HepG2 (cell line): ENCODE results near the gene SMC1B. TPM values are rescaled to one million over a fixed set of nuclear protein-coding genes. Genes with fewer than 3 reads are reported as not detected.

Experiments used
- HMGA1 ChIP-seq: sonication (generic); formaldehyde crosslinking; conservative IDR thresholded peaks from 2 replicates; pipeline ENCODE4 v1.4.0; 2020; ENCODE audit warnings: missing genetic modification reagents
- HOXD1 ChIP-seq: sonication (generic); formaldehyde crosslinking; IDR thresholded peaks from 2 replicates; pipeline ENCODE4 v1.5.0; 2020; ENCODE audit warnings: missing genetic modification reagents
- IRF2 ChIP-seq: IDR thresholded peaks from 2 replicates; pipeline ENCODE4 v1.6.1; 2018; ENCODE audit warnings: missing genetic modification reagents, missing compliant biosample characterization
- KLF15 ChIP-seq: sonication (generic); formaldehyde crosslinking; IDR thresholded peaks from 2 replicates; pipeline ENCODE4 v1.8.1; 2023; ENCODE audit warnings: borderline replicate concordance, mild to moderate bottlenecking, inconsistent platforms, missing genetic modification reagents, mixed read lengths
- NAIF1 ChIP-seq: sonication (generic); formaldehyde crosslinking; IDR thresholded peaks from 2 replicates; pipeline ENCODE4 v1.5.0; 2020; ENCODE audit warnings: mild to moderate bottlenecking, missing genetic modification reagents, borderline replicate concordance
- NR2F1 ChIP-seq, 2 experiments: fragments of 450-650 bp in 1 of 2; formaldehyde crosslinking in 1 of 2; IDR thresholded peaks; 2 replicates each; pipeline versions ENCODE4 v1.5.0 to v1.6.1; 2016 to 2020; ENCODE audit warnings: mild to moderate bottlenecking in 1 of 2, missing compliant biosample characterization in 1 of 2, missing genetic modification reagents in 1 of 2, moderate library complexity in 1 of 2
- SATB2 ChIP-seq: sonication (generic); formaldehyde crosslinking; IDR thresholded peaks from 2 replicates; pipeline ENCODE4 v1.5.0; 2020; ENCODE audit warnings: missing genetic modification reagents
- TCF7L2 ChIP-seq: IDR thresholded peaks from 2 replicates; pipeline ENCODE4 v1.6.1; 2011; ENCODE audit warnings: mild to moderate bottlenecking, low read depth, low read length, moderate library complexity
- TOPORS ChIP-seq: sonication (generic); formaldehyde crosslinking; IDR thresholded peaks from 2 replicates; pipeline ENCODE4 v1.8.0; 2023; ENCODE audit warnings: mild to moderate bottlenecking, missing genetic modification reagents
- TP53 ChIP-seq: sonication (generic); formaldehyde crosslinking; conservative IDR thresholded peaks from 2 replicates; pipeline ENCODE4 v1.4.0; 2020; ENCODE audit warnings: missing genetic modification reagents
- ZFP36 ChIP-seq: fragments of 150-350 bp; IDR thresholded peaks from 2 replicates; pipeline ENCODE4 v1.6.1; 2018; ENCODE audit warnings: borderline replicate concordance, low read length, low read depth; ENCODE audit not compliant: partially characterized antibody
- ZFP36L1 ChIP-seq: sonication (generic); formaldehyde crosslinking; IDR thresholded peaks from 2 replicates; pipeline ENCODE4 v1.8.0; 2022; ENCODE audit warnings: mild to moderate bottlenecking, missing genetic modification reagents, moderate library complexity
- ZFYVE20 ChIP-seq: sonication (generic); formaldehyde crosslinking; IDR thresholded peaks from 2 replicates; pipeline ENCODE4 v1.8.0; 2023; ENCODE audit warnings: low read depth, mild to moderate bottlenecking, moderate library complexity, missing genetic modification reagents, borderline replicate concordance
- ZNF160 ChIP-seq: sonication (generic); formaldehyde crosslinking; IDR thresholded peaks from 2 replicates; pipeline ENCODE4 v1.8.0; 2022; ENCODE audit warnings: mild to moderate bottlenecking, inconsistent platforms, missing genetic modification reagents
- ZNF207 ChIP-seq: fragments of 450-650 bp; IDR thresholded peaks from 2 replicates; pipeline ENCODE4 v1.6.1; 2016; ENCODE audit warnings: antibody characterized with exemption, borderline replicate concordance
- ZNF354B ChIP-seq: sonication (generic); formaldehyde crosslinking; IDR thresholded peaks from 2 replicates; pipeline ENCODE4 v1.8.0; 2022; ENCODE audit warnings: mild to moderate bottlenecking, missing genetic modification reagents
- ZNF577 ChIP-seq: sonication (generic); formaldehyde crosslinking; IDR thresholded peaks from 2 replicates; pipeline ENCODE4 v1.4.0; 2020; ENCODE audit warnings: mild to moderate bottlenecking, low read depth, missing genetic modification reagents, borderline replicate concordance
- ZNF616 ChIP-seq: sonication (generic); formaldehyde crosslinking; IDR thresholded peaks from 2 replicates; pipeline ENCODE4 v1.5.0; 2020; ENCODE audit warnings: low read depth, mild to moderate bottlenecking, missing genetic modification reagents
- polyA plus RNA-seq, 8 experiments: library from polyadenylated mRNA; depleted of rRNA in 3 of 8; stranded (reverse) in 7 of 8; unstranded in 1 of 8; fragments of >200 nt; fragmentation: Illumina TruSeq in 4 of 8; extraction: Trizol in 4 of 8; gene quantifications; 2 replicates each; pipeline versions ENCODE4 v1.2.1 to v1.2.3, GENCODE V29; 2011 to 2016; ENCODE audit warnings: low read depth in 4 of 8, missing spikeins in 1 of 8, mixed read lengths in 1 of 8; ENCODE audit not compliant: insufficient read depth in 1 of 8
- total RNA-seq, 5 experiments: library from RNA; depleted of rRNA; stranded (reverse); fragments of >200 nt; fragmentation: Illumina TruSeq; extraction: Trizol; gene quantifications; 2 replicates each; pipeline ENCODE4 v1.2.3, GENCODE V29; 2016; ENCODE audit warnings: low read depth in 1 of 5
- TF ChIP-seq, protein P1 (sequence below): sonication (generic); formaldehyde crosslinking; IDR thresholded peaks from 2 replicates; pipeline ENCODE4 v1.4.0; 2020; ENCODE audit warnings: missing genetic modification reagents, borderline replicate concordance
- TF ChIP-seq, protein P2 (sequence below): sonication (generic); formaldehyde crosslinking; IDR thresholded peaks from 2 replicates; pipeline ENCODE4 v1.4.0; 2020; ENCODE audit warnings: missing genetic modification reagents
- TF ChIP-seq, protein P3 (sequence below): sonication (generic); formaldehyde crosslinking; IDR thresholded peaks from 2 replicates; pipeline ENCODE4 v1.4.0; 2020; ENCODE audit warnings: missing genetic modification reagents

The SMC1B gene
- total and polyA plus RNA-seq, 2 of the 13 experiments (the other 11 are each of a cell fraction or from before 2014, with no cell fraction given): not detected

DNA sequence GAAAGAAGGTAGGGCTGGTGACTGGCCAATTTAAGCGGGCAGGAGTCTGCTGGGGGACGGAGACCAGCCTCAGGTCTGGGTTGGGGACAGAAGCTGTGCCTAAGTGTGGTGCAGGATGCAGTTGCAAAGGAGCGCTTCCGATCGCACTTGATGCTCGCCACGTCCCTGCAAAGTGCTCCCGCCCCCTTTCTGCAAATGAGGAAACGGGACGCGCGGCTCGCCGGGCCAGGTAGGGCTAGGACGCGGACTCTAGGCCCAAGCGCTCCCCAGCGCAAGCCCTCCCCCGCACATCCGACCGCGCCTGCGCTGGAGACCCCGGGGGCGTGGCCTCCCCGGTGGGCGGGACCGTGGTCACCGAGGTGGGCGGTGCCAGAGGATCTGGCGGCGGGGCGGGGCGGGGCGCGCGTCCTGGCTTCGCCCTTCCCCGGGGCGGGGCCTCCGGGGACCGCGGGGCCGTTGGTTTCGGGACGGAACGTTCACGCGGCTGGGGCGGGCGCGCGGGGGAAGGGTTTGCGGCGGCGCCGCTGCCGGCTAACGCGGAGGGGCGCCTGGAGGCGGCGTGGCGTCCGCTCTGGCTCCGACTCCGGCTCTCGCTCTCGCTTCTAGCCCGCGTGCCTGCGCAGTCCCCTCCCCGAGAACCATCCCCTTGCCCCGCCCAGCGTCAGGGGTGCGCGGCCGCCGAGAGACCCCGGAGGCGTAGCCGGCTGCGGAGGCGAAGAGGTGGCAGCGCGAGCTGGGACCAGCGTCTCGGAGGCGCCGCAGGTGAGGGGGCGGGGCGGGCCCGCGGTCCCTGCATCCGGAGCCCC, 103.8 kb downstream of the SMC1B start, which contains the start of gene FAM118A (continued):
- TF ChIP-seq, protein P1, sequence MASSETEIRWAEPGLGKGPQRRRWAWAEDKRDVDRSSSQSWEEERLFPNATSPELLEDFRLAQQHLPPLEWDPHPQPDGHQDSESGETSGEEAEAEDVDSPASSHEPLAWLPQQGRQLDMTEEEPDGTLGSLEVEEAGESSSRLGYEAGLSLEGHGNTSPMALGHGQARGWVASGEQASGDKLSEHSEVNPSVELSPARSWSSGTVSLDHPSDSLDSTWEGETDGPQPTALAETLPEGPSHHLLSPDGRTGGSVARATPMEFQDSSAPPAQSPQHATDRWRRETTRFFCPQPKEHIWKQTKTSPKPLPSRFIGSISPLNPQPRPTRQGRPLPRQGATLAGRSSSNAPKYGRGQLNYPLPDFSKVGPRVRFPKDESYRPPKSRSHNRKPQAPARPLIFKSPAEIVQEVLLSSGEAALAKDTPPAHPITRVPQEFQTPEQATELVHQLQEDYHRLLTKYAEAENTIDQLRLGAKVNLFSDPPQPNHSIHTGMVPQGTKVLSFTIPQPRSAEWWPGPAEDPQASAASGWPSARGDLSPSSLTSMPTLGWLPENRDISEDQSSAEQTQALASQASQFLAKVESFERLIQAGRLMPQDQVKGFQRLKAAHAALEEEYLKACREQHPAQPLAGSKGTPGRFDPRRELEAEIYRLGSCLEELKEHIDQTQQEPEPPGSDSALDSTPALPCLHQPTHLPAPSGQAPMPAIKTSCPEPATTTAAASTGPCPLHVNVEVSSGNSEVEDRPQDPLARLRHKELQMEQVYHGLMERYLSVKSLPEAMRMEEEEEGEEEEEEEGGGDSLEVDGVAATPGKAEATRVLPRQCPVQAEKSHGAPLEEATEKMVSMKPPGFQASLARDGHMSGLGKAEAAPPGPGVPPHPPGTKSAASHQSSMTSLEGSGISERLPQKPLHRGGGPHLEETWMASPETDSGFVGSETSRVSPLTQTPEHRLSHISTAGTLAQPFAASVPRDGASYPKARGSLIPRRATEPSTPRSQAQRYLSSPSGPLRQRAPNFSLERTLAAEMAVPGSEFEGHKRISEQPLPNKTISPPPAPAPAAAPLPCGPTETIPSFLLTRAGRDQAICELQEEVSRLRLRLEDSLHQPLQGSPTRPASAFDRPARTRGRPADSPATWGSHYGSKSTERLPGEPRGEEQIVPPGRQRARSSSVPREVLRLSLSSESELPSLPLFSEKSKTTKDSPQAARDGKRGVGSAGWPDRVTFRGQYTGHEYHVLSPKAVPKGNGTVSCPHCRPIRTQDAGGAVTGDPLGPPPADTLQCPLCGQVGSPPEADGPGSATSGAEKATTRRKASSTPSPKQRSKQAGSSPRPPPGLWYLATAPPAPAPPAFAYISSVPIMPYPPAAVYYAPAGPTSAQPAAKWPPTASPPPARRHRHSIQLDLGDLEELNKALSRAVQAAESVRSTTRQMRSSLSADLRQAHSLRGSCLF: no peak
- TF ChIP-seq HMGA1 (CRISPR knock-in tag) (no peak), NR2F1 (CRISPR knock-in tag; IDR thresholded peaks at IDR 0.05) (no peak), TCF7L2 (no peak), TP53 (CRISPR knock-in tag) (no peak), IRF2 (CRISPR knock-in tag) (no peak), SATB2 (CRISPR knock-in tag) (0 out of 2 replicates have a peak, but pooled peaks have one; percentile 15), HOXD1 (no peak), ZNF616 (CRISPR knock-in tag) (no peak; the same call in 1 of the 2 replicates), KLF15 (no peak), ZNF577 (CRISPR knock-in tag) (no peak), ZNF160 (CRISPR knock-in tag) (peak; percentile 72; the same call in 1 of the 2 replicates), ZFP36 (no peak), ZNF207 (no peak), ZFYVE20 (CRISPR knock-in tag) (no peak), TOPORS (CRISPR knock-in tag) (peak; percentile 71), ZFP36L1 (CRISPR knock-in tag) (no peak), ZNF354B (CRISPR knock-in tag) (0 out of 2 replicates have a peak, but pooled peaks have one; percentile 58), NAIF1 (CRISPR knock-in tag) (no peak)
- TF ChIP-seq, protein P2, sequence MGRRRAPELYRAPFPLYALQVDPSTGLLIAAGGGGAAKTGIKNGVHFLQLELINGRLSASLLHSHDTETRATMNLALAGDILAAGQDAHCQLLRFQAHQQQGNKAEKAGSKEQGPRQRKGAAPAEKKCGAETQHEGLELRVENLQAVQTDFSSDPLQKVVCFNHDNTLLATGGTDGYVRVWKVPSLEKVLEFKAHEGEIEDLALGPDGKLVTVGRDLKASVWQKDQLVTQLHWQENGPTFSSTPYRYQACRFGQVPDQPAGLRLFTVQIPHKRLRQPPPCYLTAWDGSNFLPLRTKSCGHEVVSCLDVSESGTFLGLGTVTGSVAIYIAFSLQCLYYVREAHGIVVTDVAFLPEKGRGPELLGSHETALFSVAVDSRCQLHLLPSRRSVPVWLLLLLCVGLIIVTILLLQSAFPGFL (CRISPR knock-in tag): no peak
- TF ChIP-seq, protein P3, sequence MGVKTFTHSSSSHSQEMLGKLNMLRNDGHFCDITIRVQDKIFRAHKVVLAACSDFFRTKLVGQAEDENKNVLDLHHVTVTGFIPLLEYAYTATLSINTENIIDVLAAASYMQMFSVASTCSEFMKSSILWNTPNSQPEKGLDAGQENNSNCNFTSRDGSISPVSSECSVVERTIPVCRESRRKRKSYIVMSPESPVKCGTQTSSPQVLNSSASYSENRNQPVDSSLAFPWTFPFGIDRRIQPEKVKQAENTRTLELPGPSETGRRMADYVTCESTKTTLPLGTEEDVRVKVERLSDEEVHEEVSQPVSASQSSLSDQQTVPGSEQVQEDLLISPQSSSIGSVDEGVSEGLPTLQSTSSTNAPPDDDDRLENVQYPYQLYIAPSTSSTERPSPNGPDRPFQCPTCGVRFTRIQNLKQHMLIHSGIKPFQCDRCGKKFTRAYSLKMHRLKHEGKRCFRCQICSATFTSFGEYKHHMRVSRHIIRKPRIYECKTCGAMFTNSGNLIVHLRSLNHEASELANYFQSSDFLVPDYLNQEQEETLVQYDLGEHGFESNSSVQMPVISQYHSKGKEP: no peak
